CD4-positive, alpha-beta memory T cell (primary cell): ENCODE results near the gene ZNF76. TPM values are rescaled to one million over a fixed set of nuclear protein-coding genes. Genes with fewer than 3 reads are reported as not detected.
"Not testable (repeated sequence)": the region's sequence is repeated elsewhere in the genome, so short reads cannot be mapped to it uniquely, and the experiment has no call there.

Source experiments
- CTCF ChIA-PET: fragments of 350-600 bp; sonication (Branson Sonifier 250); formaldehyde crosslinking; loops from one replicate; lab custom pipeline; 2021; ENCODE audit warnings: inconsistent platforms; ENCODE audit not compliant: partially characterized antibody; lab: Charles Lee
- POLR2A ChIA-PET: fragments of 350-600 bp; sonication (Branson Sonifier 250); formaldehyde crosslinking; loops from one replicate; lab custom pipeline; 2021; ENCODE audit not compliant: partially characterized antibody; lab: Charles Lee
- DNase-seq, 5 donors: peaks; one replicate each; pipeline versions ENCODE4 v3.0.0 to v3.0.0-alpha.2; 2020 to 2022; ENCODE audit warnings: mixed read lengths in 1 of 5
- H3K27ac ChIP-seq: one replicate; pipeline ENCODE4 v1.7.0; 2013; ENCODE audit warnings: low read depth, low read length
- H3K27me3 ChIP-seq: 2 replicates; pipeline ENCODE4 v1.7.0; 2013; ENCODE audit warnings: mild to moderate bottlenecking, low read length, moderate library complexity; ENCODE audit not compliant: insufficient read depth
- H3K36me3 ChIP-seq: 2 replicates; pipeline ENCODE4 v1.7.0; 2013; ENCODE audit warnings: mild to moderate bottlenecking, low read length, moderate library complexity; ENCODE audit not compliant: insufficient read depth
- H3K4me1 ChIP-seq: 2 replicates; pipeline ENCODE4 v1.7.0; 2013; ENCODE audit warnings: mild to moderate bottlenecking, low read length, moderate library complexity; ENCODE audit not compliant: insufficient read depth
- H3K4me3 ChIP-seq, 2 donors: one replicate each; pipeline ENCODE4 v1.7.0; 2013; ENCODE audit warnings: low read length in 2 of 2, mild to moderate bottlenecking in 1 of 2
- H3K9me3 ChIP-seq, 2 donors: one replicate each; pipeline ENCODE4 v1.7.0; 2013; ENCODE audit warnings: low read length in 2 of 2, control low read depth in 1 of 2; ENCODE audit not compliant: control insufficient read depth in 1 of 2
- H3K27ac Mint-ChIP-seq, 7 donors: one replicate each; pipeline ENCODE4 v1.8.0; 2020 to 2021; ENCODE audit warnings: mixed read lengths in 7 of 7, mild to moderate bottlenecking in 6 of 7, inconsistent platforms in 3 of 7, moderate library complexity in 3 of 7
- H3K27me3 Mint-ChIP-seq, 2 donors: one replicate each; pipeline ENCODE4 v1.8.0; 2020 to 2021; ENCODE audit warnings: mixed read lengths in 2 of 2
- H3K36me3 Mint-ChIP-seq, 2 donors: one replicate each; pipeline ENCODE4 v1.8.0; 2020 to 2021; ENCODE audit warnings: mixed read lengths in 2 of 2, inconsistent platforms in 1 of 2, mild to moderate bottlenecking in 1 of 2
- H3K4me1 Mint-ChIP-seq, 4 donors: one replicate each; pipeline ENCODE4 v1.8.0; 2020 to 2021; ENCODE audit warnings: mixed read lengths in 4 of 4, mild to moderate bottlenecking in 1 of 4
- H3K4me3 Mint-ChIP-seq, 8 donors: one replicate each; pipeline ENCODE4 v1.8.0; 2020 to 2021; ENCODE audit warnings: mixed read lengths in 8 of 8, mild to moderate bottlenecking in 7 of 8, moderate library complexity in 6 of 8, inconsistent platforms in 3 of 8
- H3K9me3 Mint-ChIP-seq, 8 donors: one replicate each; pipeline ENCODE4 v1.8.0; 2020 to 2021; ENCODE audit warnings: mixed read lengths in 8 of 8, mild to moderate bottlenecking in 5 of 8, inconsistent platforms in 3 of 8, moderate library complexity in 1 of 8
- intact Hi-C: fragments of 100-400 bp; cut with micrococcal nuclease; formaldehyde crosslinking; loops from one replicate; pipeline ENCODE4 v1.15.1; 2023
- polyA plus RNA-seq, 2 donors: library from polyadenylated mRNA; unstranded; fragments of 300-500 nt; fragmentation: Illumina TruSeq; gene quantifications; one replicate each; pipeline ENCODE4 v1.2.3, GENCODE V29; 2021
- total RNA-seq, 2 experiments: library from RNA; stranded (reverse); gene quantifications; one replicate each; pipeline ENCODE4 v1.2.3, GENCODE V29; 2021

The ZNF76 gene
- total and polyA plus RNA-seq, 4 experiments from 2014 or later = 26.3 to 106 (median 64.5) TPM

DNA sequence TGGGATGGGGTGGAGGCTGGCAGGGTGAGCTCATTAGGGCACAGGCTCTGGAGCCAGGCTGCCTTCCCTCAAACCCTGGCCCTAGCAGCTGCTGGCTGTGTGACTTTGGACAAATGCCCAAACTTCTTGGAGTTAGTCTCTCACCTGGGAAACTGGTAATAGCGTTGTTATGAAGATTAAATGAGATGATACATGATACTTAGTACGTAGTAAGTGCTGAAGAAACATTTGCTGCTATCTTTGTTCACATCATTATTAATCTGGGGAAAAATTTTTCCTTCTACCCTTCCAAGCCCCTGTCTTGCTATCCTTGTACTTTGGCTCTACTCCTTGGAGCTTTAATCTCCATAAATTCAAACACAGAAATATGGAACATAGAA lies 60.5 kb downstream of the ZNF76 start:
- H3K4me3 ChIP-seq = no peak overlapping the region
- Mint-ChIP-seq H3K27ac (peak overlapping the region; percentile 24 to 83 (median 36)), H3K9me3 (no peaks in the 10 kb centered on the region), H3K36me3 (peaks cover 65 to 78% of the 10 kb centered on the region in 2 donors), H3K27me3 (no peaks in the 10 kb centered on the region), H3K4me3 (no peak overlapping the region), H3K4me1 (peaks cover 16 to 37% (median 27%) of the 10 kb centered on the region in 4 donors)
- peak overlapping the region; percentile 19 for H3K27ac ChIP-seq
- ChIA-PET POLR2A (interaction anchor here (1.1 to 26.7 kb wide), 3 partner anchors 13 to 152 kb away, joined by 3 to 805 read pairs (median 3); partner anchors contain the start of gene DEF6), CTCF (interaction anchor here (0.8 to 1.7 kb wide), 4 partner anchors 22 to 129 kb away, joined by 3 to 5 read pairs (median 4); partner anchors contain the start of gene PPARD)
- peaks cover 71% of the 10 kb centered on the region for H3K36me3 ChIP-seq
- no peak for DNase-seq
- no peaks in the 10 kb centered on the region for H3K27me3 ChIP-seq
- intact Hi-C loops = no loop called here
- peaks cover 13% of the 10 kb centered on the region for H3K4me1 ChIP-seq
- no peaks in the 10 kb centered on the region for H3K9me3 ChIP-seq

DNA sequence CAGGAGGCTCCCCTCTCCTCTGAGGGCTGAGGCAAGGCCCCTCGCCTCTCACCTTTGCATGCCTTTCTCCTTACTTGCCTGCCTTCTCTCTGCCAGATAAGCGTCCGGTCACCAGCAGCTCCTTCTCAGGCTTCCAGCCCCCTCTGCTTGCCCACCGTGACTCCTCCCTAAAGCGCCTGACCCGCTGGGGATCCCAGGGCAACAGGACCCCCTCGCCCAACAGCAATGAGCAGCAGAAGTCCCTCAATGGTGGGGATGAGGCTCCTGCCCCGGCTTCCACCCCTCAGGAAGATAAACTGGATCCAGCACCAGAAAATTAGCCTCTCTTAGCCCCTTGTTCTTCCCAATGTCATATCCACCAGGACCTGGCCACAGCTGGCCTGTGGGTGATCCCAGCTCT lies 61.6 kb downstream of the ZNF76 start:
- H3K27me3 Mint-ChIP-seq = no peaks in the 10 kb centered on the region
- no peak overlapping the region for H3K27ac ChIP-seq

DNA sequence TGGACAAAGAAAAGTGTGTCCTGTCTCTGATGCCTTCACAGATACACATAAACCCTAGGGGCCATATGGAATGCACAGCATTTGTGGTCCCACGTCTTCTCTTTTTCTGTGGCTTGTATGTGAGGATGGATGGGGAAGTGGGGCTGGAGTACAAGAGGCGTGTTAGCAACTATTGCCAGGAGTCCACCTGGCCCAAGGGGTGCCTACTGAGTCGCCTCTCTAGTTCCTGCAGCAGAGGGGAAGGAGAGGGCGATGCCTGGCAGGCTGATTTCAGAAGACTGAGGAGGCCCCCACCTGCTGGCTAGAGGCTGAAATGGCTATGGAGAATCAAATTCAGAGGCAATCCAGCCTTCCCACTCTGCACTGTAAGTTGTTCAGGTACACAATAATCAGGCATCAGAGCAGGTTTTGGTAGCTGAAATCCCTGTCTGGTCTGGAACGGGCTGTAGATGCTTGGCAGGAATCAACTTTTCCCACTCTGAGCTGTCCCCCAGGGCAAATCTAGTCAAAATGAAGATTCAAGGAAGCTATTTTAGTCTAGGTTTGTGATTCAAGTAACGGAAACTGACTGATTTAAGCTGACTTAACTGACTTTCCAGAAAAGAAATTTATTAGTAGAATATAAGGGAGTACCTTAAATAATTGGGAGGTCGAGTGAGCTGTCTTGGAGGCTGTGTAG lies 68.0 kb downstream of the ZNF76 start:
- H3K27ac ChIP-seq = no peak overlapping the region
- POLR2A ChIA-PET = interaction anchor here (0.9 to 26.7 kb wide), 6 partner anchors 24 to 140 kb away, joined by 3 to 805 read pairs (median 4); partner anchors contain the start of genes DEF6 and RPL10A
- CTCF ChIA-PET = interaction anchor here (0.6 to 12.5 kb wide), 21 partner anchors 9 to 264 kb away, joined by 3 to 429 read pairs (median 4); partner anchors contain the start of genes DEF6, FANCE, PPARD and RPL10A
- peak; percentile 72 to 82 (median 74) for DNase-seq
- no peaks in the 10 kb centered on the region for H3K27me3 ChIP-seq
- intact Hi-C loops = loop anchor here (1.0 to 2.0 kb wide), 5 partner anchors 15 to 122 kb away; partner anchors contain the start of genes DEF6 and PPARD
- peak overlapping the region; percentile 19 to 95 (median 82) for H3K27ac Mint-ChIP-seq
- peaks cover 10% of the 10 kb centered on the region for H3K36me3 ChIP-seq
- H3K4me1 ChIP-seq = peaks cover 24% of the 10 kb centered on the region
- H3K4me3 Mint-ChIP-seq = peak overlapping the region in 5 of 8 donors; percentile 15 to 62 (median 44)
- H3K4me3 ChIP-seq = no peak overlapping the region
- peaks cover 0 to 4% (median 0%) of the 10 kb centered on the region in 8 donors for H3K9me3 Mint-ChIP-seq
- H3K27me3 Mint-ChIP-seq = no peaks in the 10 kb centered on the region
- peaks cover 19 to 34% of the 10 kb centered on the region in 2 donors for H3K36me3 Mint-ChIP-seq
- no peaks in the 10 kb centered on the region for H3K9me3 ChIP-seq
- peaks cover 16 to 25% (median 20%) of the 10 kb centered on the region in 4 donors for H3K4me1 Mint-ChIP-seq

More for the DNA sequence above, 61.6 kb downstream of the ZNF76 start:
- no peak overlapping the region for H3K4me3 ChIP-seq
- H3K36me3 ChIP-seq = peaks cover 71% of the 10 kb centered on the region
- H3K9me3 ChIP-seq = no peaks in the 10 kb centered on the region
- no peaks in the 10 kb centered on the region for H3K27me3 ChIP-seq
- H3K27ac Mint-ChIP-seq = peak overlapping the region in 4 of 7 donors; percentile 44 to 73 (median 70)
- ChIA-PET POLR2A (interaction anchor here (0.6 to 26.7 kb wide), 3 partner anchors 17 to 415 kb away, joined by 3 to 805 read pairs (median 3); partner anchors contain the start of gene DEF6), CTCF (interaction anchor here (0.9 to 1.4 kb wide), 5 partner anchors 12 to 28 kb away, joined by 3 to 4 read pairs (median 4); partner anchors contain the start of gene DEF6)
- intact Hi-C loops = no loop called here
- H3K4me1 ChIP-seq = peaks cover 5% of the 10 kb centered on the region
- DNase-seq = peak in 1 of 5 donors; percentile 12
- H3K36me3 Mint-ChIP-seq = peaks cover 62 to 72% of the 10 kb centered on the region in 2 donors
- H3K9me3 Mint-ChIP-seq = no peaks in the 10 kb centered on the region
- H3K4me3 Mint-ChIP-seq = no peak overlapping the region
- peaks cover 14 to 28% (median 21%) of the 10 kb centered on the region in 4 donors for H3K4me1 Mint-ChIP-seq

DNA sequence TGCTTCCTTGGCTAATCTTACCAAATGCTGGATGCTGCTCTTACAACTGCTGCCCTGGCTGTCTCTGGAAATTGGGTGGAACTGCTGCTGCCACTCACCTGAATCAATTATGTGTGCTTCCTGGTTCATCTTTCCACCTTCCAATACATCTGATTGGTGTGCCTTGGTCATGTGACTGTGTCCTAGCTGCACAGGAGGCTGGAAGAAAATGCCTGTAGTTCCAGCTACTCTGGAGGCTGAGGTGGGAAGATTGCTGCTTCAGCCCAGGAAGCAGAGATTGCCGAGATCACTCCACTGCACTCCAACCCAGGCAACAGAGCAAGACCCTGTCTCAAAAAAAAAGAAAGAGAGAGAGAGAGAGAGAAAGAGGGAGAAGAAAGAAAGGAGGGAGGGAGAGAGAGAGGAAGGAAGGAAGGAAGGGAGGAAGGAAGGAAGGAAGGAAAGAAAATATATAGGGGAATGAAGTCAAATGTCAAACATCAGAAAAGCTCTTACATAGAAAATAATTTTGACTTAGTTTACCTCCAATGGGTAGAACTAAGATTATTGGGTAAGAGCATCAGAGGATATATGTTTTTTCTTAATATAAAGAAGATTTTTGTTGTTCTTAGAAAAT lies 68.7 kb downstream of the ZNF76 start:
- intact Hi-C loops = no loop called here
- peaks cover 29% of the 10 kb centered on the region for H3K4me1 ChIP-seq
- peaks cover 14 to 33% (median 19%) of the 10 kb centered on the region in 4 donors for H3K4me1 Mint-ChIP-seq
- H3K27ac ChIP-seq = no peak overlapping the region
- no peaks in the 10 kb centered on the region for H3K27me3 ChIP-seq
- H3K27me3 Mint-ChIP-seq = no peaks in the 10 kb centered on the region
- H3K4me3 Mint-ChIP-seq = no peak overlapping the region
- H3K4me3 ChIP-seq = no peak overlapping the region
- H3K36me3 Mint-ChIP-seq = peaks cover 19 to 30% of the 10 kb centered on the region in 2 donors
- H3K36me3 ChIP-seq = peaks cover 3% of the 10 kb centered on the region
- H3K27ac Mint-ChIP-seq = peak overlapping the region in 5 of 7 donors; percentile 15 to 88 (median 79)
- peaks cover 0 to 4% (median 0%) of the 10 kb centered on the region in 8 donors for H3K9me3 Mint-ChIP-seq
- CTCF ChIA-PET = interaction anchor here (0.5 to 12.5 kb wide), 22 partner anchors 10 to 263 kb away, joined by 3 to 429 read pairs (median 4); partner anchors contain the start of genes DEF6, FANCE, PPARD and RPL10A
- no peaks in the 10 kb centered on the region for H3K9me3 ChIP-seq
- DNase-seq = no peak
- POLR2A ChIA-PET = interaction anchor here (0.5 to 26.7 kb wide), 7 partner anchors 24 to 231 kb away, joined by 3 to 805 read pairs (median 3); partner anchors contain the start of genes DEF6 and RPL10A

DNA sequence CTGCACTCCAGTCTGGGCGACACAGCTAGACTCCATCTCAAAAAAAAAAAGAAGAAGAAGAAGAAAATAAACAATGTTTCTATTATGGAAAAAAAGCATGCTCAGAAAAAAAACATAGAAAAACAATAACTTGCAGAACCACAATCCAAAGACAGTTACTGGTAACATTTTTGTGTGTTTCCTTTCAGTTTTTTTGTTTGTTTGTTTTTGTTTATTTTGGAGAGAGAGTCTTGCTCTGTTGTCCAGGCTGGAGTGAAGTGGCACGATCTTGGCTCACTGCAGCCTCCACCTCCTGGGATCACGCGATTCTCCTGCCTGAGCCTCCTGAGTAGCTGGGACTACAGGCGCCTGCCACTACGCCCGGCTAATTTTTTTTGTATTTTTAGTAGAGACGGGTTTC lies 69.4 kb downstream of the ZNF76 start:
- peaks cover 29% of the 10 kb centered on the region for H3K4me1 ChIP-seq
- H3K27me3 Mint-ChIP-seq, DNase-seq, H3K36me3 ChIP-seq, H3K27ac ChIP-seq, H3K4me3 ChIP-seq, H3K9me3 ChIP-seq, intact Hi-C loops, H3K4me3 Mint-ChIP-seq, H3K27me3 ChIP-seq, H3K9me3 Mint-ChIP-seq: not testable (repeated sequence)
- POLR2A ChIA-PET = interaction anchor here (1.4 to 26.7 kb wide), 2 partner anchors 25 to 121 kb away, joined by 6 to 805 read pairs; partner anchors contain the start of gene DEF6
- Mint-ChIP-seq H3K36me3 (peaks cover 21 to 26% of the 10 kb centered on the region in 2 donors), H3K4me1 (peaks cover 14 to 36% (median 19%) of the 10 kb centered on the region in 4 donors), H3K27ac (peak overlapping the region in 2 of 7 donors; percentile 18 to 68)
- CTCF ChIA-PET = interaction anchor here (0.7 to 12.5 kb wide), 8 partner anchors 13 to 1705 kb away, joined by 3 to 429 read pairs (median 35); partner anchors contain the start of genes DEF6, FANCE, PPARD and RPL10A

DNA sequence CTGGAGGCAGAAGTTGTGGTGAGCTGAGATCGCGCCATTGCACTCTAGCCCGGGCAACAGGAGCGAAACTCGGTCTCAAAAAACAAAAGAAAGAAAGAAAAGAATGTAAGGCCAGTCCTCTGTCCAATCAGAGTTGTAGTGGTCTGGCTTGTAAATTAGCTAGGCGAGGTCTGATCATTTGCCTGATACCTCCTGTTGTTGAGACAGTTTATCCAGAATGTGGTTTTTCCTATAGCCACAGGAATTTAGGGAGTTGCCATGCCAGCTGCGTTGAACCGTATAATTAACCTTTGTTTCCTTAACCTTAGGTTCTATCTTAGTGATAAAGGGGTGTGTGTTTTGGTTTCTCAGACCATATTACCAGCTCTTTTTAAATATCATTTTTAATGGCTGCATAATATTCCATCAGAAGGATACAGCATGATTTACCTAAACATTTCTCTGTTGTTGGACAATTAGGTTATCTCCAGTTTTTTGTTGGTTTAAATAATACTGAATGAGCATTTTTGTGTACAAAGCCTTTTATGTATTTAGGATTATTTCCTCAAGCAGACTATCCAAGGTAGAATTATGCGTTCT lies 71.1 kb downstream of the ZNF76 start:
- no peaks in the 10 kb centered on the region for H3K27me3 Mint-ChIP-seq
- Histone ChIP-seq H3K4me1 (peaks cover 29% of the 10 kb centered on the region), H3K27ac (no peak overlapping the region), H3K9me3 (no peaks in the 10 kb centered on the region), H3K4me3 (no peak overlapping the region), H3K36me3 (no peaks in the 10 kb centered on the region), H3K27me3 (no peaks in the 10 kb centered on the region)
- intact Hi-C loops = no loop called here
- CTCF ChIA-PET = interaction anchor here (1.3 to 12.5 kb wide), 4 partner anchors 27 to 143 kb away, joined by 3 to 429 read pairs (median 52); partner anchors contain the start of genes DEF6 and FANCE
- peaks cover 14 to 36% (median 20%) of the 10 kb centered on the region in 4 donors for H3K4me1 Mint-ChIP-seq
- POLR2A ChIA-PET = interaction anchor here (1.2 to 26.7 kb wide), 3 partner anchors 11 to 272 kb away, joined by 3 to 805 read pairs (median 4); partner anchors contain the start of gene DEF6
- H3K4me3 Mint-ChIP-seq = no peak overlapping the region
- H3K9me3 Mint-ChIP-seq = peaks cover 0 to 14% (median 9%) of the 10 kb centered on the region in 8 donors
- H3K36me3 Mint-ChIP-seq = peaks cover 17 to 21% of the 10 kb centered on the region in 2 donors
- H3K27ac Mint-ChIP-seq = peak overlapping the region in 1 of 7 donors; percentile 16
- no peak for DNase-seq
